Measurements from ENCODE around the gene WNT16. TPM values are rescaled to one million over a fixed set of nuclear protein-coding genes. Genes with fewer than 3 reads are reported as not detected.

Gene WNT16
- total RNA-seq, 1 donor from 2014 or later, result not detected

GRCh38 chr7:121390617-121391016 lies 61.8 kb downstream of the WNT16 start:
- no peaks in the 10 kb centered on the region for H3K9me3 ChIP-seq
- H3K4me1 ChIP-seq, result peaks cover 21% of the 10 kb centered on the region
- no peak overlapping the region for H3K27ac ChIP-seq
- TF ChIP-seq CTCF (IDR thresholded peaks at IDR 0.05), result no peak
- DNase-seq, result no peak
- H3K4me3 ChIP-seq, result no peak overlapping the region
- no peaks in the 10 kb centered on the region for H3K36me3 ChIP-seq
- no peak for ATAC-seq
- H3K27me3 ChIP-seq (ENCODE audit: low read depth), result no peaks in the 10 kb centered on the region
- intact Hi-C loops (cut with DNase I), result no loop called here

Other genes starting within 250 kb of the WNT16 start
- gene FAM3C, start 67.3 kb downstream of the WNT16 start, total RNA-seq, result 35.3 TPM